ENCODE data around the gene TM6SF1. TPM values are rescaled to one million over a fixed set of nuclear protein-coding genes. Genes with fewer than 3 reads are reported as not detected.

The TM6SF1 gene
- total and polyA plus RNA-seq, 9 of the 15 experiments (the other 6 are each of a cell fraction or from before 2014, with no cell fraction given): 1.0 to 5.6 (median 3.5) TPM

- TF ChIP-seq TFE3 (CRISPR knock-in tag; IDR thresholded peaks at IDR 0.05) (no peak), ZNF778 (CRISPR knock-in tag; IDR thresholded peaks at IDR 0.05) (no peak), CEBPZ (IDR thresholded peaks at IDR 0.05; ENCODE audit: borderline replicate concordance, low read depth, low read length) (no peak), IFI16 (CRISPR knock-in tag; IDR thresholded peaks at IDR 0.05) (no peak), CBFA2T3 (IDR thresholded peaks at IDR 0.05) (peak; percentile 2; the same call in 1 of the 2 replicates), HDGF (IDR thresholded peaks at IDR 0.05) (no peak), ZNF134 (CRISPR knock-in tag; conservative IDR thresholded peaks at IDR 0.05) (0 out of 2 replicates have a peak, but pooled peaks have one; percentile 19), TGIF2 (CRISPR knock-in tag; IDR thresholded peaks at IDR 0.05) (0 out of 2 replicates have a peak, but pooled peaks have one; percentile 27), ZNF174 (CRISPR knock-in tag; IDR thresholded peaks at IDR 0.05) (no peak), RBM22 (IDR thresholded peaks at IDR 0.05; ENCODE audit: low read depth, low read length, poor library complexity, severe bottlenecking) (peak; percentile 29), FOXK1 (CRISPR knock-in tag; IDR thresholded peaks at IDR 0.05; ENCODE audit: borderline replicate concordance) (no peak)
- TF ChIP-seq, protein P1, sequence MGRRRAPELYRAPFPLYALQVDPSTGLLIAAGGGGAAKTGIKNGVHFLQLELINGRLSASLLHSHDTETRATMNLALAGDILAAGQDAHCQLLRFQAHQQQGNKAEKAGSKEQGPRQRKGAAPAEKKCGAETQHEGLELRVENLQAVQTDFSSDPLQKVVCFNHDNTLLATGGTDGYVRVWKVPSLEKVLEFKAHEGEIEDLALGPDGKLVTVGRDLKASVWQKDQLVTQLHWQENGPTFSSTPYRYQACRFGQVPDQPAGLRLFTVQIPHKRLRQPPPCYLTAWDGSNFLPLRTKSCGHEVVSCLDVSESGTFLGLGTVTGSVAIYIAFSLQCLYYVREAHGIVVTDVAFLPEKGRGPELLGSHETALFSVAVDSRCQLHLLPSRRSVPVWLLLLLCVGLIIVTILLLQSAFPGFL (CRISPR knock-in tag; IDR thresholded peaks at IDR 0.05): no peak
- TF ChIP-seq, protein P2, sequence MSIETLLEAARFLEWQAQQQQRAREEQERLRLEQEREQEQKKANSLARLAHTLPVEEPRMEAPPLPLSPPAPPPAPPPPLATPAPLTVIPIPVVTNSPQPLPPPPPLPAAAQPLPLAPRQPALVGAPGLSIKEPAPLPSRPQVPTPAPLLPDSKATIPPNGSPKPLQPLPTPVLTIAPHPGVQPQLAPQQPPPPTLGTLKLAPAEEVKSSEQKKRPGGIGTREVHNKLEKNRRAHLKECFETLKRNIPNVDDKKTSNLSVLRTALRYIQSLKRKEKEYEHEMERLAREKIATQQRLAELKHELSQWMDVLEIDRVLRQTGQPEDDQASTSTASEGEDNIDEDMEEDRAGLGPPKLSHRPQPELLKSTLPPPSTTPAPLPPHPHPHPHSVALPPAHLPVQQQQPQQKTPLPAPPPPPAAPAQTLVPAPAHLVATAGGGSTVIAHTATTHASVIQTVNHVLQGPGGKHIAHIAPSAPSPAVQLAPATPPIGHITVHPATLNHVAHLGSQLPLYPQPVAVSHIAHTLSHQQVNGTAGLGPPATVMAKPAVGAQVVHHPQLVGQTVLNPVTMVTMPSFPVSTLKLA (conservative IDR thresholded peaks at IDR 0.05): peak; percentile 45 to 74; a peak in 3 of 4 replicates
- TF ChIP-seq, protein P3, sequence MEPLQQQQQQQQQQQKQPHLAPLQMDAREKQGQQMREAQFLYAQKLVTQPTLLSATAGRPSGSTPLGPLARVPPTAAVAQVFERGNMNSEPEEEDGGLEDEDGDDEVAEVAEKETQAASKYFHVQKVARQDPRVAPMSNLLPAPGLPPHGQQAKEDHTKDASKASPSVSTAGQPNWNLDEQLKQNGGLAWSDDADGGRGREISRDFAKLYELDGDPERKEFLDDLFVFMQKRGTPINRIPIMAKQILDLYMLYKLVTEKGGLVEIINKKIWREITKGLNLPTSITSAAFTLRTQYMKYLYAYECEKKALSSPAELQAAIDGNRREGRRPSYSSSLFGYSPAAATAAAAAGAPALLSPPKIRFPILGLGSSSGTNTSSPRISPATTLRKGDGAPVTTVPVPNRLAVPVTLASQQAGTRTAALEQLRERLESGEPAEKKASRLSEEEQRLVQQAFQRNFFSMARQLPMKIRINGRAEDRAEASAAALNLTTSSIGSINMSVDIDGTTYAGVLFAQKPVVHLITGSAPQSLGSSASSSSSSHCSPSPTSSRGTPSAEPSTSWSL (CRISPR knock-in tag; IDR thresholded peaks at IDR 0.05; ENCODE audit: borderline replicate concordance): no peak
Measured at GRCh38 chr15:83066734-83067637, 40.5 kb upstream of the TM6SF1 start, which contains the start of gene BTBD1 (continued).

Data from K562 (cell line).